COLO668 (cell line): ENCODE results near the gene COX6A1.
"Not testable (repeated sequence)": the region's sequence is repeated elsewhere in the genome, so short reads cannot be mapped to it uniquely, and the experiment has no call there.

Experiments
- DNase-seq: peaks from one replicate; lab custom pipeline; 2025; ENCODE audit not compliant: unreplicated experiment; lab: John Stamatoyannopoulos, UW

COX6A1 gene

GRCh38 chr12:120425797-120426196 lies 12.1 kb upstream of the COX6A1 start:
- DNase-seq = no peak

GRCh38 chr12:120428597-120429229 lies 9.2 kb upstream of the COX6A1 start:
- no peak for DNase-seq

GRCh38 chr12:120429368-120429767 lies 8.5 kb upstream of the COX6A1 start:
- DNase-seq = no peak

- no peak for DNase-seq
Observed at GRCh38 chr12:120432772-120433525, 5.0 kb upstream of the COX6A1 start.

GRCh38 chr12:120438495-120439198 lies 734 bp downstream of the COX6A1 start:
- DNase-seq = no peak

GRCh38 chr12:120439646-120440247 lies 1.8 kb downstream of the COX6A1 start:
- peak; percentile 73 for DNase-seq

GRCh38 chr12:120444676-120445075 lies 6.8 kb downstream of the COX6A1 start:
- DNase-seq = no peak

GRCh38 chr12:120445911-120446843 lies 8.3 kb downstream of the COX6A1 start, which contains the start of the genes GATC and TRIAP1:
Gene GATC (plus strand): TSS chr12:120446444. CDS start chr12:120446481, 37 bp downstream.
Gene TRIAP1 (minus strand): TSS chr12:120446384. CDS start chr12:120446372, 12 bp downstream.
- peak; percentile 91 for DNase-seq

GRCh38 chr12:120446844-120447178 lies 8.9 kb downstream of the COX6A1 start:
- DNase-seq = not testable (repeated sequence)

- DNase-seq = no peak
Observed at GRCh38 chr12:120447992-120448391, 10.1 kb downstream of the COX6A1 start.

GRCh38 chr12:120452524-120452923 lies 14.6 kb downstream of the COX6A1 start:
- DNase-seq = not testable (repeated sequence)

- no peak for DNase-seq
Observed at GRCh38 chr12:120453060-120453750, 15.3 kb downstream of the COX6A1 start.

- peak; percentile 14 for DNase-seq
Observed at GRCh38 chr12:120453977-120454376, 16.1 kb downstream of the COX6A1 start.

- DNase-seq = no peak
Observed at GRCh38 chr12:120455302-120455701, 17.4 kb downstream of the COX6A1 start.

- no peak for DNase-seq
Observed at GRCh38 chr12:120457133-120457532, 19.2 kb downstream of the COX6A1 start.

- DNase-seq = no peak
Observed at GRCh38 chr12:120460157-120460556, 22.2 kb downstream of the COX6A1 start.

GRCh38 chr12:120462099-120462640 lies 24.3 kb downstream of the COX6A1 start:
- no peak for DNase-seq

- DNase-seq = no peak
Observed at GRCh38 chr12:120463712-120464111, 25.8 kb downstream of the COX6A1 start.

GRCh38 chr12:120465756-120466155 lies 27.8 kb downstream of the COX6A1 start:
- no peak for DNase-seq
